Neural crest cell (in vitro differentiated cells): Measurements from ENCODE around the gene EVI5. TPM values are rescaled to one million over a fixed set of nuclear protein-coding genes. Genes with fewer than 3 reads are reported as not detected.

Experiments
- DNase-seq: peaks from one replicate; pipeline ENCODE4 v3.0.0; 2021; ENCODE audit warnings: low read depth, mixed read lengths, low spot score
- H3K27ac Mint-ChIP-seq: one replicate; pipeline ENCODE4 v1.8.0; 2021; ENCODE audit warnings: mild to moderate bottlenecking, mixed read lengths; ENCODE audit not compliant: unreplicated experiment
- H3K27me3 Mint-ChIP-seq: 2 replicates; pipeline ENCODE4 v1.8.0; 2021; ENCODE audit warnings: low read depth, mild to moderate bottlenecking, mixed read lengths
- H3K36me3 Mint-ChIP-seq: 2 replicates; pipeline ENCODE4 v1.8.0; 2021; ENCODE audit warnings: low read depth, mild to moderate bottlenecking, mixed read lengths
- H3K4me1 Mint-ChIP-seq: 2 replicates; pipeline ENCODE4 v1.8.0; 2021; ENCODE audit warnings: mixed read lengths
- H3K4me3 Mint-ChIP-seq: one replicate; pipeline ENCODE4 v1.8.0; 2021; ENCODE audit warnings: mild to moderate bottlenecking, mixed read lengths
- H3K9me3 Mint-ChIP-seq: 2 replicates; pipeline ENCODE4 v1.8.0; 2021; ENCODE audit warnings: mixed read lengths
- CTCF ChIP-seq: fragments of 200-600 bp; sonication (generic); conservative IDR thresholded peaks from 2 replicates; pipeline ENCODE4 v1.5.0; 2021; ENCODE audit warnings: antibody characterized with exemption, mild to moderate bottlenecking
- total RNA-seq: library from RNA; stranded (reverse); gene quantifications from 2 replicates; pipeline ENCODE4 v1.2.1, GENCODE V29; 2021

The EVI5 gene
- total RNA-seq, 1 donor from 2014 or later = 24.7 TPM

DNA sequence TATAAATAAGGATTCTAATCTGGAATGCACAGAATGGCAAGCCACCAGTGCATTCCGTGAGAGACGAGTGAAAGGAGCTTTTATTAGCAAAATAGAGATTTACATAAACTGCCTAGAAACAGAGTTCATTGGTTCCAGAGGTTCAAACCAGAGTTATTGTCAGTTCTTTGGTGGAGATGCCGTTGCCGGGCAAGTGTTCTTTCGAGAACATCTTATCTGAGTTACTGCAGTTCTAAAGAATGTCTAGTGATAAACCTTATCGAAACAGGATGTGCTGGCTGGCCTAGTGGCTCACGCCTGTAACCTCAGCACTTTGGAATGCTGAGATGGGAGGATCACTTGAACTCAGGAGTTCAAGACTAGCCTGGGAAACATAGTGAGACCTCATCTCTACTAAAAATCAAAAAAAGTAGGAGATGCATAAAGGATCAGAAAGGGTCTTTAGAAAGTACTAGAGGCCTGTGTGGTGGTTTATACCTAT is 19.9 kb upstream of the EVI5 start:
- DNase-seq = peak; percentile 3
- H3K9me3 Mint-ChIP-seq = no peaks in the 10 kb centered on the region
- no peak for TF ChIP-seq CTCF
- no peaks in the 10 kb centered on the region for H3K36me3 Mint-ChIP-seq
- peaks cover 9% of the 10 kb centered on the region for H3K4me1 Mint-ChIP-seq
- no peaks in the 10 kb centered on the region for H3K27me3 Mint-ChIP-seq
- H3K4me3 Mint-ChIP-seq = no peak overlapping the region
- H3K27ac Mint-ChIP-seq = peak overlapping the region; percentile 91

DNA sequence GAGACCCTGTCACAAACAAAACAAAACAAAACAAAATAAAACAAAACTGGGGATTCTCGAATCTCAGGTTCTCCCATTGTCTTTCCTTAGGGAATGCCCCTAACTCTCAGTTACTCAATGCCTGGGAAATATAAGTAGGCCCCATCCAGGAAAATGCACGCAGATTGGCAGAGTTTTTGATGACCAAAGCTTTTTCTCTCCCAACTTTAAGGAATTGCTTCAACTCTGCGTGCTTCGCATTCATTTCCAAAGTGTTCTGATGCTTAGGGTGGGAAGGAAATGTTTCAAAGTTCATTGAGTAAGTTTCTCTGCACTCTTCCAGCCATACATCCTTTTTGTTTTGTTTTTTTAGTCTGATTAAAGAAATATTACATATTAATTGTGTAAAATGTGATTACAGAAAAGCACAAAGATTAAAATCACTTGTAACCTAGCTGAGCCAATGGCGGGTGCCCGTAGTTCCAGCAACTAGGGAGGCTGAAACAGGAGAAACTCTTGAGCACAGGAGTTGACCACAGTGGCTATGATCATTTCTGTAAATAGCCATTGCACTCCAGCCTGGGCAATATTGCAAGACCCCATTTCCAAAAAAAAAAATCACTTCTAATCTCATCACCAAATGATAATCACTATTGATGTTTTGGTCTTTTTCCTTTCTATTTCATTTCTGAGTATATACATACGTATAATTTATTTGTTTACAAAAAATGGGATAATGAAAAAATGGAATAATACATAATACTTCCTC is 18.4 kb upstream of the EVI5 start:
- no peak overlapping the region for H3K27ac Mint-ChIP-seq
- no peak for TF ChIP-seq CTCF
- no peak overlapping the region for H3K4me3 Mint-ChIP-seq
- DNase-seq = no peak
- H3K4me1 Mint-ChIP-seq = peaks cover 10% of the 10 kb centered on the region
- H3K27me3 Mint-ChIP-seq = no peaks in the 10 kb centered on the region
- no peaks in the 10 kb centered on the region for H3K36me3 Mint-ChIP-seq
- H3K9me3 Mint-ChIP-seq = no peaks in the 10 kb centered on the region

GRCh38 chr1:92797961-92798360 is 13.1 kb upstream of the EVI5 start:
- H3K27ac Mint-ChIP-seq = no peak overlapping the region
- TF ChIP-seq CTCF = no peak
- no peaks in the 10 kb centered on the region for H3K9me3 Mint-ChIP-seq
- peaks cover 11% of the 10 kb centered on the region for H3K4me1 Mint-ChIP-seq
- H3K27me3 Mint-ChIP-seq = no peaks in the 10 kb centered on the region
- DNase-seq = no peak
- no peak overlapping the region for H3K4me3 Mint-ChIP-seq
- no peaks in the 10 kb centered on the region for H3K36me3 Mint-ChIP-seq

DNA sequence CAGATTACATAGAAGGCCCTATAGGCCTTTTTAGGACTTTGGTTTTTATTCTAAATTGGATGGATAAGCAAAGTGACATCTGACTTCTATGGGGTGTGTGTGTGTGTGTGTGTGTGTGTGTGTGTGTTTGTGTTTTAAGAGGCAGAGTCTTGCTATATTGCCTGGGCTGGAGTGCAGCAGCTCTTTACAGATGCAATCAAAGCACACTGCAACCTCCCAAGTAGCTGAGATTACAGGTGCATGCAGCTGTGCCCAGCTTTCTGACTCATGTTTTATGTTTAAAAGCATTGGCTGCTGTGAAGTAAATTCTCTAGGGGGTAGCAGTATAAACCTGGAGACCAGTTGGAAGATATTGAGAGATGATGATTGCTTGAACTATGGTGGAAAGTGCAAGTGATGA is 12.4 kb upstream of the EVI5 start:
- H3K4me3 Mint-ChIP-seq = no peak overlapping the region
- H3K36me3 Mint-ChIP-seq = no peaks in the 10 kb centered on the region
- H3K9me3 Mint-ChIP-seq = no peaks in the 10 kb centered on the region
- H3K27ac Mint-ChIP-seq = no peak overlapping the region
- TF ChIP-seq CTCF = no peak
- DNase-seq = no peak
- H3K4me1 Mint-ChIP-seq = peaks cover 11% of the 10 kb centered on the region
- no peaks in the 10 kb centered on the region for H3K27me3 Mint-ChIP-seq

GRCh38 chr1:92795166-92795565 is 10.3 kb upstream of the EVI5 start:
- TF ChIP-seq CTCF = no peak
- Mint-ChIP-seq H3K27ac (peak overlapping the region; percentile 12), H3K9me3 (no peaks in the 10 kb centered on the region), H3K36me3 (no peaks in the 10 kb centered on the region), H3K4me1 (peaks cover 11% of the 10 kb centered on the region), H3K4me3 (no peak overlapping the region), H3K27me3 (no peaks in the 10 kb centered on the region)
- DNase-seq = no peak
